ENCODE measurements around the gene MORN3. TPM values are rescaled to one million over a fixed set of nuclear protein-coding genes. Genes with fewer than 3 reads are reported as not detected.
A peak's percentile ranks its signal among the peaks of the same experiment; 100 is the strongest.

The MORN3 gene
- total RNA-seq, 1 experiment from 2014 or later: 0.37 TPM

DNA sequence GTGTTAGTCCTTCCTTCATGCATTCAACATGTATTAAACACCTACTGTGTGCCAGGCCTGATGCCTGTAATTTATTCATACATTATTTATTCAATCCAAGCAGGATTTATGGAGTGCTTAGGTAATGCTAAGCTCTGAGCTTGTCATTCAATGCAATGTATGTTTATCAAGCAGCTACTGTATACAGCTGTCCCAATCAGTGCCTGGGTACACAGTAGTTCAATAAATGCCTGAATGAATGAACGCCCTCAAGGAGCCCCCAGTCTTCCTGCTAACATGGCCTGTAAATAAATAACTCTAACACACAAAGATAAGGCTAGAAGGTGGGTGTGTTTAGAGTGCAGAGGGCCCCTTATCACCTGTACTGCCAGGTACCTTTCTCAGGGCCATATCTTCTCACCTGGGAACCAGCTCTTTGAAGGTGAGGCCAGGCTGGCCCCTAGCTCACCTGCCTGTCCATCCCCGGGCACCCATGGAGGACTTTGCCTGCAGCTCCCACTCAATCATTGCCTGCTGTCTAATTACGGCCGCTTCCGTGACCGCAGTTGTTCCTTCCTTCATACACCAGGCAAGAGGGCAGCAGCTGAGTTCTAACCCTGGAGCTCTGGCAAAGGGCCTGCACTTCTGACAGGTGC lies 68.6 kb downstream of the MORN3 start:
- DNase-seq (ENCODE audit: low spot score): no peak
- POLR2A ChIA-PET: no interaction called here
- no peak for ATAC-seq
- Mint-ChIP-seq H3K36me3 (peaks cover 9% of the 10 kb centered on the region), H3K9me3 (no peaks in the 10 kb centered on the region), H3K4me1 (peaks cover under 1% of the 10 kb centered on the region; the same call in 1 of the 2 replicates), H3K4me3 (no peak overlapping the region), H3K27me3 (ENCODE audit: low read depth) (no peaks in the 10 kb centered on the region; the same call in 1 of the 2 replicates), H3K27ac (peak overlapping the region; percentile 74)
- CTCF ChIA-PET: interaction anchor here (0.8 to 1.3 kb wide), 3 partner anchors 23 to 31 kb away, joined by 3 to 5 read pairs (median 4); no protein-coding TSS in a partner anchor
- TF ChIP-seq HMGA2 (CRISPR knock-in tag; IDR thresholded peaks at IDR 0.05): no peak

Other genes with a start within 250 kb of the MORN3 start
- gene KDM2B, start 88.6 kb downstream of the MORN3 start, total RNA-seq (2021): 147 to 155 TPM (median 152 TPM) in 3 replicates
- 27.7 to 28.9 TPM (median 28.6 TPM) in 3 replicates for gene ORAI1, start 43.1 kb downstream of the MORN3 start, total RNA-seq (2021)
- gene TMEM120B, start 43.1 kb upstream of the MORN3 start, total RNA-seq (2021): 30.7 to 36.9 TPM (median 33.6 TPM) in 3 replicates
- 35.8 to 45.3 TPM (median 36.2 TPM) in 3 replicates for gene RHOF, start 124.0 kb upstream of the MORN3 start, total RNA-seq (2021)
- gene SETD1B, start 134.4 kb upstream of the MORN3 start, total RNA-seq (2021): 18.0 to 19.5 TPM (median 18.4 TPM) in 3 replicates
- gene HPD, start 189.2 kb upstream of the MORN3 start, total RNA-seq (2021): 0.39 to 0.48 TPM (median 0.44 TPM) in 3 replicates
- gene PSMD9, start 219.1 kb upstream of the MORN3 start, total RNA-seq (2021): 35.3 to 36.4 TPM (median 36.2 TPM) in 3 replicates
- gene CFAP251, start 248.9 kb upstream of the MORN3 start, total RNA-seq (2021): 2.9 to 3.1 TPM (median 3.0 TPM) in 3 replicates

Measured in WTC11 (cell line).